NCI-H2107 treated with DMSO at 0.1 percent for 48 hours (cell line): Measurements from ENCODE around the gene ZNF513.
A peak's percentile ranks its signal among the peaks of the same experiment; 100 is the strongest.
"Not testable (repeated sequence)": the region's sequence is repeated elsewhere in the genome, so short reads cannot be mapped to it uniquely, and the experiment has no call there.

ENCODE experiments used
- DNase-seq: peaks from one replicate; lab custom pipeline; 2025; ENCODE audit not compliant: unreplicated experiment; lab: John Stamatoyannopoulos, UW

The ZNF513 gene

GRCh38 chr2:27380626-27381545 lies at the start of gene ZNF513:
TSS of gene ZNF513 (minus strand) at chr2:27380734. CDS start at chr2:27380526, 208 bp downstream.
- peak; percentile 79 for DNase-seq

- DNase-seq = no peak
These were observed 48.5 kb upstream of the ZNF513 start for GRCh38 chr2:27428978-27429541.

- peak; percentile 80 for DNase-seq
These were observed 47.9 kb upstream of the ZNF513 start, which contains the start of gene NRBP1 for GRCh38 chr2:27428213-27428977. TSS of gene NRBP1 (plus strand) at chr2:27428631. CDS start at chr2:27433274, 4,643 bp downstream.

- no peak for DNase-seq
These were observed 47.3 kb upstream of the ZNF513 start for GRCh38 chr2:27427863-27428212.

GRCh38 chr2:27425039-27425438 lies 44.5 kb upstream of the ZNF513 start:
- DNase-seq = not testable (repeated sequence)

GRCh38 chr2:27422958-27423357 lies 42.4 kb upstream of the ZNF513 start:
- DNase-seq = no peak

- DNase-seq = no peak
These were observed 41.2 kb upstream of the ZNF513 start for GRCh38 chr2:27421660-27422250.

GRCh38 chr2:27420996-27421395 lies 40.5 kb upstream of the ZNF513 start:
- no peak for DNase-seq

- no peak for DNase-seq
These were observed 35.6 kb upstream of the ZNF513 start for GRCh38 chr2:27416151-27416550.

GRCh38 chr2:27412419-27413152 lies 32.1 kb upstream of the ZNF513 start:
- no peak for DNase-seq

GRCh38 chr2:27409321-27410073 lies 29.0 kb upstream of the ZNF513 start, which contains the start of gene PPM1G:
TSS of gene PPM1G (minus strand) at chr2:27409591. CDS start at chr2:27409422, 169 bp downstream.
- peak; percentile 91 for DNase-seq

- peak; percentile 7 for DNase-seq
These were observed 28.2 kb upstream of the ZNF513 start for GRCh38 chr2:27408601-27409320.

GRCh38 chr2:27407798-27408491 lies 27.4 kb upstream of the ZNF513 start:
- peak; percentile 54 for DNase-seq

- no peak for DNase-seq
These were observed 20.0 kb upstream of the ZNF513 start for GRCh38 chr2:27400348-27401135.

GRCh38 chr2:27398962-27399361 lies 18.4 kb upstream of the ZNF513 start:
- DNase-seq = no peak

GRCh38 chr2:27393225-27393624 lies 12.7 kb upstream of the ZNF513 start:
- DNase-seq = no peak

- DNase-seq = no peak
These were observed 10.5 kb upstream of the ZNF513 start for GRCh38 chr2:27390822-27391679.
